ENCODE results near the gene BICRAL. TPM values are rescaled to one million over a fixed set of nuclear protein-coding genes. Genes with fewer than 3 reads are reported as not detected.

The BICRAL gene
- total RNA-seq, 1 experiment from 2014 or later, result 9.7 TPM

DNA sequence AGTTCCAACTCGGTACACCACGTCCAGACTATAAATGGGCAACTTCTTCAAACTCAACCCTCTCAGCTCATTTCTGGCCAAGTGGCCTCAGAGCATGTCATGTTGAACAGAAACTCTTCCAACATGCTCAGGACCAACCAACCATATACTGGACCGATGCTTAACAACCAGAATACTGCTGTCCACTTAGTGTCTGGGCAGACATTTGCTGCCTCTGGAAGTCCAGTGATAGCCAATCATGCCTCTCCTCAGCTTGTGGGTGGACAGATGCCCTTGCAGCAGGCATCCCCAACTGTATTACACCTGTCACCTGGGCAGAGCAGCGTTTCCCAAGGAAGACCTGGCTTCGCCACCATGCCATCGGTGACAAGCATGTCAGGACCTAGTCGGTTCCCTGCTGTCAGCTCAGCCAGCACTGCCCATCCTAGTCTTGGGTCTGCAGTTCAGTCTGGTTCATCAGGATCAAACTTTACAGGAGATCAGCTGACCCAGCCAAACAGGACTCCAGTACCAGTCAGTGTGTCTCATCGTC, 47.8 kb downstream of the BICRAL start:
- TF ChIP-seq, protein P1, sequence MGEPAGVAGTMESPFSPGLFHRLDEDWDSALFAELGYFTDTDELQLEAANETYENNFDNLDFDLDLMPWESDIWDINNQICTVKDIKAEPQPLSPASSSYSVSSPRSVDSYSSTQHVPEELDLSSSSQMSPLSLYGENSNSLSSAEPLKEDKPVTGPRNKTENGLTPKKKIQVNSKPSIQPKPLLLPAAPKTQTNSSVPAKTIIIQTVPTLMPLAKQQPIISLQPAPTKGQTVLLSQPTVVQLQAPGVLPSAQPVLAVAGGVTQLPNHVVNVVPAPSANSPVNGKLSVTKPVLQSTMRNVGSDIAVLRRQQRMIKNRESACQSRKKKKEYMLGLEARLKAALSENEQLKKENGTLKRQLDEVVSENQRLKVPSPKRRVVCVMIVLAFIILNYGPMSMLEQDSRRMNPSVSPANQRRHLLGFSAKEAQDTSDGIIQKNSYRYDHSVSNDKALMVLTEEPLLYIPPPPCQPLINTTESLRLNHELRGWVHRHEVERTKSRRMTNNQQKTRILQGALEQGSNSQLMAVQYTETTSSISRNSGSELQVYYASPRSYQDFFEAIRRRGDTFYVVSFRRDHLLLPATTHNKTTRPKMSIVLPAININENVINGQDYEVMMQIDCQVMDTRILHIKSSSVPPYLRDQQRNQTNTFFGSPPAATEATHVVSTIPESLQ (CRISPR knock-in tag; IDR thresholded peaks at IDR 0.05), result no peak
- TF ChIP-seq JUN (CRISPR knock-in tag; IDR thresholded peaks at IDR 0.05), result no peak
- no peak for TF ChIP-seq ZNF317 (CRISPR knock-in tag; IDR thresholded peaks at IDR 0.05; ENCODE audit: borderline replicate concordance, low read depth)
- Mint-ChIP-seq H3K9me3 (no peaks in the 10 kb centered on the region), H3K27ac (no peak overlapping the region), H3K4me1 (no peaks in the 10 kb centered on the region), H3K27me3 (ENCODE audit: low read depth) (no peaks in the 10 kb centered on the region), H3K4me3 (no peak overlapping the region), H3K36me3 (peaks cover 43% of the 10 kb centered on the region)
- ATAC-seq, result no peak
- ChIA-PET POLR2A (no interaction called here), CTCF (no interaction called here)
- no peak for DNase-seq (ENCODE audit: low spot score)

DNA sequence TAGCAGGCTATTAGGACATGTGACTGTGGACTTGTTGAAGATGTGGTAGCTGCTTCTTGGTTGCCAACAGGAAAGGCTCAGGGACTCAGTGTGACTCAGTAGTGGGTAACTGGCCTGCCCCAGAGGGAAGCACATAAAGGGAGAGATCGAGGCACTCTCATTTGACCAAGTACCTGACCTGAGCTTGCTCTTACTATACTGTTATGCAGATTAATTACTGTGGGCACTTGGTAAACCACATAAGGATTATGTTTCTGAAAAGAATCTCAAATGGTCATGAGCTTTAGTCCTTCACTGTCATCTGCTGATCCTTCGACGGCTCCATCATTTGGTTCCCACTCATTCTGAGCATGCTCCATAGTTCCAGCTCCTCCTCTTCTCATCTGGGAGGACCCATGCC, 49.4 kb downstream of the BICRAL start:
- Mint-ChIP-seq H3K4me3 (no peak overlapping the region), H3K9me3 (no peaks in the 10 kb centered on the region), H3K27me3 (ENCODE audit: low read depth) (no peaks in the 10 kb centered on the region), H3K4me1 (no peaks in the 10 kb centered on the region), H3K27ac (no peak overlapping the region; the same call in 1 of the 2 replicates), H3K36me3 (peaks cover 43% of the 10 kb centered on the region)
- DNase-seq (ENCODE audit: low spot score) (no peak), ATAC-seq (no peak)
- no peak for TF ChIP-seq NR1H2 (CRISPR knock-in tag; IDR thresholded peaks at IDR 0.05)
- no peak for TF ChIP-seq MXD4 (CRISPR knock-in tag; IDR thresholded peaks at IDR 0.05; ENCODE audit: borderline replicate concordance)
- TF ChIP-seq ZNF219 (CRISPR knock-in tag; IDR thresholded peaks at IDR 0.05; ENCODE audit: borderline replicate concordance), result no peak
- no peak for TF ChIP-seq RELA (CRISPR knock-in tag; IDR thresholded peaks at IDR 0.05; ENCODE audit: borderline replicate concordance)
- TF ChIP-seq, protein P2, sequence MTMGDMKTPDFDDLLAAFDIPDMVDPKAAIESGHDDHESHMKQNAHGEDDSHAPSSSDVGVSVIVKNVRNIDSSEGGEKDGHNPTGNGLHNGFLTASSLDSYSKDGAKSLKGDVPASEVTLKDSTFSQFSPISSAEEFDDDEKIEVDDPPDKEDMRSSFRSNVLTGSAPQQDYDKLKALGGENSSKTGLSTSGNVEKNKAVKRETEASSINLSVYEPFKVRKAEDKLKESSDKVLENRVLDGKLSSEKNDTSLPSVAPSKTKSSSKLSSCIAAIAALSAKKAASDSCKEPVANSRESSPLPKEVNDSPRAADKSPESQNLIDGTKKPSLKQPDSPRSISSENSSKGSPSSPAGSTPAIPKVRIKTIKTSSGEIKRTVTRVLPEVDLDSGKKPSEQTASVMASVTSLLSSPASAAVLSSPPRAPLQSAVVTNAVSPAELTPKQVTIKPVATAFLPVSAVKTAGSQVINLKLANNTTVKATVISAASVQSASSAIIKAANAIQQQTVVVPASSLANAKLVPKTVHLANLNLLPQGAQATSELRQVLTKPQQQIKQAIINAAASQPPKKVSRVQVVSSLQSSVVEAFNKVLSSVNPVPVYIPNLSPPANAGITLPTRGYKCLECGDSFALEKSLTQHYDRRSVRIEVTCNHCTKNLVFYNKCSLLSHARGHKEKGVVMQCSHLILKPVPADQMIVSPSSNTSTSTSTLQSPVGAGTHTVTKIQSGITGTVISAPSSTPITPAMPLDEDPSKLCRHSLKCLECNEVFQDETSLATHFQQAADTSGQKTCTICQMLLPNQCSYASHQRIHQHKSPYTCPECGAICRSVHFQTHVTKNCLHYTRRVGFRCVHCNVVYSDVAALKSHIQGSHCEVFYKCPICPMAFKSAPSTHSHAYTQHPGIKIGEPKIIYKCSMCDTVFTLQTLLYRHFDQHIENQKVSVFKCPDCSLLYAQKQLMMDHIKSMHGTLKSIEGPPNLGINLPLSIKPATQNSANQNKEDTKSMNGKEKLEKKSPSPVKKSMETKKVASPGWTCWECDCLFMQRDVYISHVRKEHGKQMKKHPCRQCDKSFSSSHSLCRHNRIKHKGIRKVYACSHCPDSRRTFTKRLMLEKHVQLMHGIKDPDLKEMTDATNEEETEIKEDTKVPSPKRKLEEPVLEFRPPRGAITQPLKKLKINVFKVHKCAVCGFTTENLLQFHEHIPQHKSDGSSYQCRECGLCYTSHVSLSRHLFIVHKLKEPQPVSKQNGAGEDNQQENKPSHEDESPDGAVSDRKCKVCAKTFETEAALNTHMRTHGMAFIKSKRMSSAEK (CRISPR knock-in tag; IDR thresholded peaks at IDR 0.05; ENCODE audit: borderline replicate concordance), result no peak
- TF ChIP-seq GRHL2 (CRISPR knock-in tag; IDR thresholded peaks at IDR 0.05; ENCODE audit: insufficient replicate concordance, severe bottlenecking), result no peak
- no peak for TF ChIP-seq ZBTB21 (CRISPR knock-in tag; IDR thresholded peaks at IDR 0.05; ENCODE audit: borderline replicate concordance)
- TF ChIP-seq, protein P3, sequence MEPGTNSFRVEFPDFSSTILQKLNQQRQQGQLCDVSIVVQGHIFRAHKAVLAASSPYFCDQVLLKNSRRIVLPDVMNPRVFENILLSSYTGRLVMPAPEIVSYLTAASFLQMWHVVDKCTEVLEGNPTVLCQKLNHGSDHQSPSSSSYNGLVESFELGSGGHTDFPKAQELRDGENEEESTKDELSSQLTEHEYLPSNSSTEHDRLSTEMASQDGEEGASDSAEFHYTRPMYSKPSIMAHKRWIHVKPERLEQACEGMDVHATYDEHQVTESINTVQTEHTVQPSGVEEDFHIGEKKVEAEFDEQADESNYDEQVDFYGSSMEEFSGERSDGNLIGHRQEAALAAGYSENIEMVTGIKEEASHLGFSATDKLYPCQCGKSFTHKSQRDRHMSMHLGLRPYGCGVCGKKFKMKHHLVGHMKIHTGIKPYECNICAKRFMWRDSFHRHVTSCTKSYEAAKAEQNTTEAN (CRISPR knock-in tag; IDR thresholded peaks at IDR 0.05), result no peak
- no peak for TF ChIP-seq JUN (CRISPR knock-in tag; IDR thresholded peaks at IDR 0.05)
- CTCF ChIA-PET, result interaction anchor here (0.8 to 0.9 kb wide), 2 partner anchors 11 to 169 kb away, joined by 3 to 4 read pairs; no protein-coding TSS in a partner anchor
- POLR2A ChIA-PET, result no interaction called here

DNA sequence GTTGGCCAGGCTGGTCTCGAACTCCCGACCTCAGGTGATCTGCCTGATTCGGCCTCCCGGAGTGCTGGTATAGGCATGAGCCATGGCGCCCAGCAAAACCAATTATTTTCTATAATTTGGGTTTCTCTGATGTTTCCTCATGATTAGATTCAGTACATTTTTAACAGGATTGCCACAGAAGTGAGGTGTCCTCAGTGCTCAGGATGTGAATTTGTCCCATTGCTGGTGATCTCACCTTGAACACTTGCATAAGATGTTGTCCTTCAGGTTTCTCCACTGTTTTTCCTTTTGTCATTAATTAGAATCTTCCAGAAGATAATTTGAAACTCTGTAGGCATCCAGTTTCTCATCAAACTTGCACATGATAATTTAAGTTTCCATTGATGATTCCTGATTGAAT, 52.2 kb downstream of the BICRAL start:
- ChIA-PET POLR2A (no interaction called here), CTCF (no interaction called here)
- Mint-ChIP-seq H3K27ac (no peak overlapping the region; the same call in 1 of the 2 replicates), H3K4me1 (no peaks in the 10 kb centered on the region), H3K9me3 (no peaks in the 10 kb centered on the region), H3K27me3 (ENCODE audit: low read depth) (no peaks in the 10 kb centered on the region), H3K4me3 (no peak overlapping the region), H3K36me3 (peaks cover 25% of the 10 kb centered on the region)
- ATAC-seq (no peak), DNase-seq (ENCODE audit: low spot score) (no peak)
- TF ChIP-seq RELA (CRISPR knock-in tag; IDR thresholded peaks at IDR 0.05; ENCODE audit: borderline replicate concordance), result no peak
- TF ChIP-seq PRRX2 (CRISPR knock-in tag; IDR thresholded peaks at IDR 0.05), result no peak
- TF ChIP-seq, protein P4, sequence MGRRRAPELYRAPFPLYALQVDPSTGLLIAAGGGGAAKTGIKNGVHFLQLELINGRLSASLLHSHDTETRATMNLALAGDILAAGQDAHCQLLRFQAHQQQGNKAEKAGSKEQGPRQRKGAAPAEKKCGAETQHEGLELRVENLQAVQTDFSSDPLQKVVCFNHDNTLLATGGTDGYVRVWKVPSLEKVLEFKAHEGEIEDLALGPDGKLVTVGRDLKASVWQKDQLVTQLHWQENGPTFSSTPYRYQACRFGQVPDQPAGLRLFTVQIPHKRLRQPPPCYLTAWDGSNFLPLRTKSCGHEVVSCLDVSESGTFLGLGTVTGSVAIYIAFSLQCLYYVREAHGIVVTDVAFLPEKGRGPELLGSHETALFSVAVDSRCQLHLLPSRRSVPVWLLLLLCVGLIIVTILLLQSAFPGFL (CRISPR knock-in tag; IDR thresholded peaks at IDR 0.05; ENCODE audit: borderline replicate concordance), result no peak
- TF ChIP-seq ZNF263 (CRISPR knock-in tag; IDR thresholded peaks at IDR 0.05; ENCODE audit: low read depth), result no peak
- TF ChIP-seq SP1 (CRISPR knock-in tag; conservative IDR thresholded peaks at IDR 0.05), result no peak
- TF ChIP-seq, protein P5, sequence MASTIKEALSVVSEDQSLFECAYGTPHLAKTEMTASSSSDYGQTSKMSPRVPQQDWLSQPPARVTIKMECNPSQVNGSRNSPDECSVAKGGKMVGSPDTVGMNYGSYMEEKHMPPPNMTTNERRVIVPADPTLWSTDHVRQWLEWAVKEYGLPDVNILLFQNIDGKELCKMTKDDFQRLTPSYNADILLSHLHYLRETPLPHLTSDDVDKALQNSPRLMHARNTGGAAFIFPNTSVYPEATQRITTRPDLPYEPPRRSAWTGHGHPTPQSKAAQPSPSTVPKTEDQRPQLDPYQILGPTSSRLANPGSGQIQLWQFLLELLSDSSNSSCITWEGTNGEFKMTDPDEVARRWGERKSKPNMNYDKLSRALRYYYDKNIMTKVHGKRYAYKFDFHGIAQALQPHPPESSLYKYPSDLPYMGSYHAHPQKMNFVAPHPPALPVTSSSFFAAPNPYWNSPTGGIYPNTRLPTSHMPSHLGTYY (CRISPR knock-in tag; IDR thresholded peaks at IDR 0.05), result no peak
- no peak for TF ChIP-seq TP53 (CRISPR knock-in tag; IDR thresholded peaks at IDR 0.05)
- TF ChIP-seq CREM (CRISPR knock-in tag; IDR thresholded peaks at IDR 0.05), result no peak
- TF ChIP-seq NR2C2 (CRISPR knock-in tag; IDR thresholded peaks at IDR 0.05), result no peak
- no peak for TF ChIP-seq GABPB1 (CRISPR knock-in tag; IDR thresholded peaks at IDR 0.05)
- TF ChIP-seq JAZF1 (CRISPR knock-in tag; IDR thresholded peaks at IDR 0.05), result no peak
- TF ChIP-seq ZNF232 (CRISPR knock-in tag; IDR thresholded peaks at IDR 0.05), result no peak
- no peak for TF ChIP-seq SMAD4 (CRISPR knock-in tag; IDR thresholded peaks at IDR 0.05)

Measured in WTC11 (cell line).